Panc1 (cell line): ENCODE measurements around the gene RCN1. TPM values are rescaled to one million over a fixed set of nuclear protein-coding genes. Genes with fewer than 3 reads are reported as not detected.

Experiments used
- ATAC-seq: fragments of 200-7000 bp; cut with Tn5 transposase; 2 replicates; pipeline ENCODE4 v1.9.1; 2020; ENCODE audit warnings: mild to moderate bottlenecking, moderate library complexity
- BruUV-seq: library from RNA; stranded (reverse); fragments of 400-500 nt; replicated peaks from 2 replicates; lab custom pipeline; 2021; lab: Mats Ljungman, UMichigan
- CTCF ChIA-PET: fragments of 300-600 bp; sonication (Branson Sonifier 250); formaldehyde crosslinking; loops from one replicate; lab custom pipeline; 2022; ENCODE audit warnings: antibody characterized with exemption; lab: Charles Lee
- POLR2A ChIA-PET: fragments of 300-600 bp; sonication (Branson Sonifier 250); formaldehyde crosslinking; loops from one replicate; lab custom pipeline; 2022; ENCODE audit warnings: antibody characterized with exemption; lab: Charles Lee
- DNase-seq: peaks from one replicate; pipeline ENCODE4 v3.0.0-alpha.2; 2010; ENCODE audit warnings: low read depth, low spot score
- H3K27ac ChIP-seq: 2 replicates; pipeline ENCODE4 v1.5.1; 2011; ENCODE audit warnings: mild to moderate bottlenecking, low read length, inconsistent platforms
- H3K27me3 ChIP-seq: fragments of 200-500 bp; sonication (Bioruptor generic); 2 replicates; pipeline ENCODE4 v1.6.0; 2014; ENCODE audit warnings: low read length, inconsistent platforms; ENCODE audit not compliant: control insufficient read depth, insufficient read depth
- H3K36me3 ChIP-seq: fragments of 200-500 bp; sonication (Bioruptor generic); 2 replicates; pipeline ENCODE4 v1.5.1; 2014; ENCODE audit warnings: inconsistent platforms, mild to moderate bottlenecking, low read length, moderate library complexity; ENCODE audit not compliant: control insufficient read depth, insufficient read depth
- H3K4me1 ChIP-seq: 2 replicates; pipeline ENCODE4 v1.5.1; 2011; ENCODE audit warnings: inconsistent platforms, mild to moderate bottlenecking, low read length, moderate library complexity; ENCODE audit not compliant: control insufficient read depth, insufficient read depth
- H3K4me3 ChIP-seq, 2 experiments: 2 replicates each; pipeline ENCODE4 v1.5.1; 2011 to 2012; ENCODE audit warnings: low read depth in 2 of 2, low read length in 2 of 2, mild to moderate bottlenecking in 2 of 2, inconsistent platforms in 1 of 2, moderate library complexity in 1 of 2
- H3K9me3 ChIP-seq: fragments of 200-500 bp; sonication (Bioruptor generic); 2 replicates; pipeline ENCODE4 v1.5.1; 2014; ENCODE audit warnings: low read depth, mild to moderate bottlenecking, inconsistent platforms, low read length, moderate library complexity; ENCODE audit not compliant: control insufficient read depth, insufficient read depth
- CTCF ChIP-seq: fragments of 450-650 bp; IDR thresholded peaks from 2 replicates; pipeline ENCODE4 v1.5.1; 2017; ENCODE audit warnings: mild to moderate bottlenecking
- POLR2AphosphoS5 ChIP-seq: IDR thresholded peaks from 2 replicates; pipeline ENCODE4 v1.6.1; 2012; ENCODE audit warnings: mild to moderate bottlenecking, low read depth, low read length, moderate library complexity
- SIN3A ChIP-seq: IDR thresholded peaks from 2 replicates; pipeline ENCODE4 v1.6.1; 2012; ENCODE audit warnings: low read depth, mild to moderate bottlenecking, low read length, moderate library complexity, borderline replicate concordance; ENCODE audit not compliant: insufficient read depth
- TCF7L2 ChIP-seq: IDR thresholded peaks from 2 replicates; pipeline ENCODE4 v1.6.1; 2011; ENCODE audit warnings: mild to moderate bottlenecking, low read depth, low read length, inconsistent platforms
- in situ Hi-C: cut with HindIII; loops from 2 replicates; pipeline ENCODE4 v1.10.0; 2016; ENCODE audit warnings: low sequenced_read_pairs, low pct_unique_long_range_greater_than_20kb
- intact Hi-C: fragments of 100-400 bp; cut with micrococcal nuclease; formaldehyde crosslinking; loops from one replicate; pipeline ENCODE4 v1.10.0; 2022; ENCODE audit not compliant: unreplicated experiment
- total RNA-seq: library from RNA; stranded (reverse); gene quantifications from one replicate; pipeline ENCODE4 v1.2.1, GENCODE V29; 2021; ENCODE audit not compliant: unreplicated experiment
- TF ChIP-seq, protein P1 (sequence below), 2 experiments: IDR thresholded peaks; 2 replicates each; pipeline ENCODE4 v1.6.1; 2011 to 2012; ENCODE audit warnings: low read depth in 2 of 2, control low read depth in 1 of 2, low read length in 1 of 2, mild to moderate bottlenecking in 1 of 2, moderate library complexity in 1 of 2; ENCODE audit not compliant: insufficient read depth in 1 of 2

Gene RCN1
- total RNA-seq, 1 experiment from 2014 or later: 120 TPM

DNA sequence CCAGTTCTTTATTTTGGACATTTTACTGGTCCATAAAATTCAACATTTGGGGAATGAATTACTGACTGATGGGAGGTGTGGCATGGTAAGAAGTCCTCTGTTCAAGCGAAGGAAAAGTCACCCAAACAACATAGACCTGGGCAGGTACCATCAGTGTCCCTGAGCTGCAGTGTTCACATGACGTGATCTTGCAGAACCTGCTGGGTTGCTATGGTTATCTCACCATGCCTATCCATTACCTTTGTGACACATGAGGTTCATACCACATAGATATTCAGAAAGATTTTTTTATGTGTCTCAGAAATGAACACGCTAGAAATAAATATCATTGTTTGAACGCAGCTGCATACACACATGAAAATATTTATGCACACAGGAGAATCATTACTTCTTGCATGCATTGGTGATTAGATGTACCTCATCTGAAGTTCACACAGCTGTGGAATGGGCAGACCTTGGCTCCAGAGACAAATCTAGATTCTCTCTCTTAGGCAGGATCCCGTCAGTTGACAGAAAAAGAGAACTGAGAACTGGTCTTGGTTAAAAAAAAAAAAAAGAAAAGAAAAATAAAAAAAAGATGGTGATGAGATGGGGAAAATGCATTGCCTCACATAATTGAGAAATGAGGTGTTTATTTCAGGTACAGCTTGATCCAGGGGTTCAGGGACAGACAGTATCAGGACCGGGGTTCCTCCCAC is 21.4 kb upstream of the RCN1 start:
- ChIA-PET CTCF (no interaction called here), POLR2A (no interaction called here)
- no peak overlapping the region for H3K4me3 ChIP-seq
- H3K27me3 ChIP-seq: peaks cover 50% of the 10 kb centered on the region
- intact Hi-C loops: no loop called here
- H3K27ac ChIP-seq: no peak overlapping the region
- no peaks in the 10 kb centered on the region for H3K36me3 ChIP-seq
- no peaks in the 10 kb centered on the region for H3K4me1 ChIP-seq
- DNase-seq: no peak
- H3K9me3 ChIP-seq: no peaks in the 10 kb centered on the region
- BruUV-seq: no TSS peak
- ATAC-seq: no peak
- no peak for TF ChIP-seq CTCF
- TF ChIP-seq SIN3A: no peak
- TF ChIP-seq, protein P1, sequence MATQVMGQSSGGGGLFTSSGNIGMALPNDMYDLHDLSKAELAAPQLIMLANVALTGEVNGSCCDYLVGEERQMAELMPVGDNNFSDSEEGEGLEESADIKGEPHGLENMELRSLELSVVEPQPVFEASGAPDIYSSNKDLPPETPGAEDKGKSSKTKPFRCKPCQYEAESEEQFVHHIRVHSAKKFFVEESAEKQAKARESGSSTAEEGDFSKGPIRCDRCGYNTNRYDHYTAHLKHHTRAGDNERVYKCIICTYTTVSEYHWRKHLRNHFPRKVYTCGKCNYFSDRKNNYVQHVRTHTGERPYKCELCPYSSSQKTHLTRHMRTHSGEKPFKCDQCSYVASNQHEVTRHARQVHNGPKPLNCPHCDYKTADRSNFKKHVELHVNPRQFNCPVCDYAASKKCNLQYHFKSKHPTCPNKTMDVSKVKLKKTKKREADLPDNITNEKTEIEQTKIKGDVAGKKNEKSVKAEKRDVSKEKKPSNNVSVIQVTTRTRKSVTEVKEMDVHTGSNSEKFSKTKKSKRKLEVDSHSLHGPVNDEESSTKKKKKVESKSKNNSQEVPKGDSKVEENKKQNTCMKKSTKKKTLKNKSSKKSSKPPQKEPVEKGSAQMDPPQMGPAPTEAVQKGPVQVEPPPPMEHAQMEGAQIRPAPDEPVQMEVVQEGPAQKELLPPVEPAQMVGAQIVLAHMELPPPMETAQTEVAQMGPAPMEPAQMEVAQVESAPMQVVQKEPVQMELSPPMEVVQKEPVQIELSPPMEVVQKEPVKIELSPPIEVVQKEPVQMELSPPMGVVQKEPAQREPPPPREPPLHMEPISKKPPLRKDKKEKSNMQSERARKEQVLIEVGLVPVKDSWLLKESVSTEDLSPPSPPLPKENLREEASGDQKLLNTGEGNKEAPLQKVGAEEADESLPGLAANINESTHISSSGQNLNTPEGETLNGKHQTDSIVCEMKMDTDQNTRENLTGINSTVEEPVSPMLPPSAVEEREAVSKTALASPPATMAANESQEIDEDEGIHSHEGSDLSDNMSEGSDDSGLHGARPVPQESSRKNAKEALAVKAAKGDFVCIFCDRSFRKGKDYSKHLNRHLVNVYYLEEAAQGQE (IDR thresholded peaks at IDR 0.05; ENCODE audit: insufficient read depth in 1 of 2, low read depth in 2 of 2, low read length in 1 of 2): no peak
- no peak for TF ChIP-seq POLR2AphosphoS5
- no peak for TF ChIP-seq TCF7L2
- in situ Hi-C loops: no loop called here

GRCh38 chr11:32070692-32071091 is 20.2 kb upstream of the RCN1 start:
- no TSS peak for BruUV-seq
- peaks cover 47% of the 10 kb centered on the region for H3K27me3 ChIP-seq
- DNase-seq (no peak), ATAC-seq (no peak)
- H3K4me3 ChIP-seq: no peak overlapping the region
- POLR2A ChIA-PET: no interaction called here
- TF ChIP-seq TCF7L2 (no peak), CTCF (no peak), SIN3A (no peak), POLR2AphosphoS5 (no peak)
- TF ChIP-seq, protein P1 (IDR thresholded peaks at IDR 0.05; ENCODE audit: insufficient read depth in 1 of 2, low read depth in 2 of 2, low read length in 1 of 2): no peak
- CTCF ChIA-PET: no interaction called here
- no peaks in the 10 kb centered on the region for H3K9me3 ChIP-seq
- H3K27ac ChIP-seq: no peak overlapping the region
- in situ Hi-C loops (no loop called here), intact Hi-C loops (no loop called here)
- no peaks in the 10 kb centered on the region for H3K36me3 ChIP-seq
- no peaks in the 10 kb centered on the region for H3K4me1 ChIP-seq
